HepG2 (cell line): ENCODE results near the gene PLRG1. TPM values are rescaled to one million over a fixed set of nuclear protein-coding genes. Genes with fewer than 3 reads are reported as not detected.

ENCODE experiments used
- CHD4 ChIP-seq: fragments of 200-600 bp; sonication (generic); IDR thresholded peaks from 2 replicates; pipeline ENCODE4 v1.7.0; 2017; ENCODE audit warnings: mild to moderate bottlenecking, low read length, borderline replicate concordance
- HES4 ChIP-seq: sonication (generic); formaldehyde crosslinking; IDR thresholded peaks from 2 replicates; pipeline ENCODE4 v1.9.0; 2021; ENCODE audit warnings: mild to moderate bottlenecking, missing genetic modification reagents, borderline replicate concordance
- HNF4G ChIP-seq, 2 experiments: sonication (generic) in 1 of 2; formaldehyde crosslinking in 1 of 2; IDR thresholded peaks; 2 replicates each; pipeline versions ENCODE4 v1.4.0 to v1.6.1; 2011 to 2020; ENCODE audit warnings: borderline replicate concordance in 2 of 2, low read depth in 2 of 2, mild to moderate bottlenecking in 2 of 2, low read length in 1 of 2, missing genetic modification reagents in 1 of 2, moderate library complexity in 1 of 2
- RXRA ChIP-seq: sonication (generic); formaldehyde crosslinking; IDR thresholded peaks from 2 replicates; pipeline ENCODE4 v1.5.1; 2020; ENCODE audit warnings: missing genetic modification reagents
- SMAD9 ChIP-seq: sonication (generic); formaldehyde crosslinking; IDR thresholded peaks from 2 replicates; pipeline ENCODE4 v1.5.1; 2020; ENCODE audit warnings: mild to moderate bottlenecking, missing genetic modification reagents
- ZC3H4 ChIP-seq: sonication (generic); formaldehyde crosslinking; IDR thresholded peaks from 2 replicates; pipeline ENCODE4 v1.4.0; 2020; ENCODE audit warnings: missing genetic modification reagents, borderline replicate concordance
- ZNF124 ChIP-seq: sonication (generic); formaldehyde crosslinking; IDR thresholded peaks from 2 replicates; pipeline ENCODE4 v1.4.0; 2020; ENCODE audit warnings: missing genetic modification reagents
- ZNF263 ChIP-seq: sonication (generic); formaldehyde crosslinking; IDR thresholded peaks from 2 replicates; pipeline ENCODE4 v1.4.0; 2020; ENCODE audit warnings: missing genetic modification reagents
- ZNF550 ChIP-seq: sonication (generic); formaldehyde crosslinking; IDR thresholded peaks from 2 replicates; pipeline ENCODE4 v1.4.0; 2020; ENCODE audit warnings: mild to moderate bottlenecking, missing genetic modification reagents, borderline replicate concordance
- ZNF841 ChIP-seq: sonication (generic); formaldehyde crosslinking; IDR thresholded peaks from 2 replicates; pipeline ENCODE4 v1.8.1; 2023; ENCODE audit warnings: missing genetic modification reagents, borderline replicate concordance
- polyA plus RNA-seq, 8 experiments: library from polyadenylated mRNA; depleted of rRNA in 3 of 8; stranded (reverse) in 7 of 8; unstranded in 1 of 8; fragments of >200 nt; fragmentation: Illumina TruSeq in 4 of 8; extraction: Trizol in 4 of 8; gene quantifications; 2 replicates each; pipeline versions ENCODE4 v1.2.1 to v1.2.3, GENCODE V29; 2011 to 2016; ENCODE audit warnings: low read depth in 4 of 8, missing spikeins in 1 of 8, mixed read lengths in 1 of 8; ENCODE audit not compliant: insufficient read depth in 1 of 8
- total RNA-seq, 5 experiments: library from RNA; depleted of rRNA; stranded (reverse); fragments of >200 nt; fragmentation: Illumina TruSeq; extraction: Trizol; gene quantifications; 2 replicates each; pipeline ENCODE4 v1.2.3, GENCODE V29; 2016; ENCODE audit warnings: low read depth in 1 of 5
- TF ChIP-seq, protein P1 (sequence below), 2 experiments: fragments of 450-650 bp in 1 of 2; sonication (generic) in 1 of 2; formaldehyde crosslinking in 1 of 2; IDR thresholded peaks; 2 replicates each; pipeline versions ENCODE4 v1.6.1 to v1.8.0; 2016 to 2022; ENCODE audit warnings: antibody characterized with exemption in 1 of 2, mild to moderate bottlenecking in 1 of 2, missing genetic modification reagents in 1 of 2
- TF ChIP-seq, protein P2 (sequence below): sonication (generic); formaldehyde crosslinking; IDR thresholded peaks from 2 replicates; pipeline ENCODE4 v1.5.0; 2020; ENCODE audit warnings: missing genetic modification reagents
- TF ChIP-seq, protein P3 (sequence below): sonication (generic); formaldehyde crosslinking; IDR thresholded peaks from 2 replicates; pipeline ENCODE4 v1.4.0; 2020; ENCODE audit warnings: missing genetic modification reagents, borderline replicate concordance

Gene PLRG1
- total and polyA plus RNA-seq, 2 of the 13 experiments (the other 11 are each of a cell fraction or from before 2014, with no cell fraction given) = 77.3 to 110 TPM

DNA sequence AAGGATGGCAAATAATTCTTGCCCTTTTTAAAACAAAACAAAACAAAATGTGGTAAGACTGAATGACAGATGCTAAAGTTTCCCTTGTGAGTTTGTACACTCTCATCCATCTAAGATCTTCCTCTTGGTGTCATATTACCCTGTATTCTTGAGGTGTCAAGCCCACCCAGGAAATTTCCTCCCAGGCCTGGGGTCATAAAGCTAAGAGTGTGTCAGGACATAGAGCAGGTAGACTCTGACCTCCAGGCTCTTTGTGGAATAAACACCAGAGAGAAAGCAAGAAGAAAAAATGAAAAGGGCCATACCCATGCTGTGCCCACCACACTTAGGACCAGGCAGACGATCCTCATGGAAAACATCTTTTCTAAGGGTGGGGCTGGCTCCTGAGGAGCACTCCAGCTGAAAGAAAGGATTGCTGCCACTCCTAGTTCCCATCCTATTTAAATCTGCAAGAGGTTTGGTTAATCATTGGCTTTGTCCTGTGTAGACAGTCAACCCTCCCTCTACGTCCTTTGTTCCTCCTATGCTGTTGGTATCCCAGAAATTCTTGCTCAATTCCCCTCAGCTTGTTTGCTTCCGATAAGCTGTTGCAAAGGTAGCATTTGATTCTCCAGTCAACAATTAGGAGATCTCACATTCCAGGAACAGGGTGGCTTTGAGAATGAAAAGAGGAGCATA lies 40.3 kb upstream of the PLRG1 start, which contains the start of gene FGA (continued):
- TF ChIP-seq, protein P1, sequence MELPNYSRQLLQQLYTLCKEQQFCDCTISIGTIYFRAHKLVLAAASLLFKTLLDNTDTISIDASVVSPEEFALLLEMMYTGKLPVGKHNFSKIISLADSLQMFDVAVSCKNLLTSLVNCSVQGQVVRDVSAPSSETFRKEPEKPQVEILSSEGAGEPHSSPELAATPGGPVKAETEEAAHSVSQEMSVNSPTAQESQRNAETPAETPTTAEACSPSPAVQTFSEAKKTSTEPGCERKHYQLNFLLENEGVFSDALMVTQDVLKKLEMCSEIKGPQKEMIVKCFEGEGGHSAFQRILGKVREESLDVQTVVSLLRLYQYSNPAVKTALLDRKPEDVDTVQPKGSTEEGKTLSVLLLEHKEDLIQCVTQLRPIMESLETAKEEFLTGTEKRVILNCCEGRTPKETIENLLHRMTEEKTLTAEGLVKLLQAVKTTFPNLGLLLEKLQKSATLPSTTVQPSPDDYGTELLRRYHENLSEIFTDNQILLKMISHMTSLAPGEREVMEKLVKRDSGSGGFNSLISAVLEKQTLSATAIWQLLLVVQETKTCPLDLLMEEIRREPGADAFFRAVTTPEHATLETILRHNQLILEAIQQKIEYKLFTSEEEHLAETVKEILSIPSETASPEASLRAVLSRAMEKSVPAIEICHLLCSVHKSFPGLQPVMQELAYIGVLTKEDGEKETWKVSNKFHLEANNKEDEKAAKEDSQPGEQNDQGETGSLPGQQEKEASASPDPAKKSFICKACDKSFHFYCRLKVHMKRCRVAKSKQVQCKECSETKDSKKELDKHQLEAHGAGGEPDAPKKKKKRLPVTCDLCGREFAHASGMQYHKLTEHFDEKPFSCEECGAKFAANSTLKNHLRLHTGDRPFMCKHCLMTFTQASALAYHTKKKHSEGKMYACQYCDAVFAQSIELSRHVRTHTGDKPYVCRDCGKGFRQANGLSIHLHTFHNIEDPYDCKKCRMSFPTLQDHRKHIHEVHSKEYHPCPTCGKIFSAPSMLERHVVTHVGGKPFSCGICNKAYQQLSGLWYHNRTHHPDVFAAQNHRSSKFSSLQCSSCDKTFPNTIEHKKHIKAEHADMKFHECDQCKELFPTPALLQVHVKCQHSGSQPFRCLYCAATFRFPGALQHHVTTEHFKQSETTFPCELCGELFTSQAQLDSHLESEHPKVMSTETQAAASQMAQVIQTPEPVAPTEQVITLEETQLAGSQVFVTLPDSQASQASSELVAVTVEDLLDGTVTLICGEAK (IDR thresholded peaks at IDR 0.05) = no peak
- TF ChIP-seq, protein P1 (CRISPR knock-in tag; IDR thresholded peaks at IDR 0.05) = no peak; the same call in 1 of the 2 replicates
- TF ChIP-seq ZNF263 (CRISPR knock-in tag) (peak; percentile 93), ZNF550 (CRISPR knock-in tag) (no peak), HNF4G (IDR thresholded peaks at IDR 0.05; ENCODE audit: borderline replicate concordance, low read depth, low read length) (peak; percentile 79), HNF4G (CRISPR knock-in tag; IDR thresholded peaks at IDR 0.05; ENCODE audit: borderline replicate concordance, low read depth) (0 out of 2 replicates have a peak, but pooled peaks have one; percentile 51), SMAD9 (CRISPR knock-in tag) (no peak), ZC3H4 (CRISPR knock-in tag) (peak; percentile 50; the same call in 1 of the 2 replicates), CHD4 (peak; percentile 61; the same call in 1 of the 2 replicates), HES4 (CRISPR knock-in tag) (no peak), ZNF841 (peak; percentile 78; the same call in 1 of the 2 replicates), ZNF124 (CRISPR knock-in tag) (no peak), RXRA (CRISPR knock-in tag) (peak; percentile 92; the same call in 1 of the 2 replicates)
- TF ChIP-seq, protein P2, sequence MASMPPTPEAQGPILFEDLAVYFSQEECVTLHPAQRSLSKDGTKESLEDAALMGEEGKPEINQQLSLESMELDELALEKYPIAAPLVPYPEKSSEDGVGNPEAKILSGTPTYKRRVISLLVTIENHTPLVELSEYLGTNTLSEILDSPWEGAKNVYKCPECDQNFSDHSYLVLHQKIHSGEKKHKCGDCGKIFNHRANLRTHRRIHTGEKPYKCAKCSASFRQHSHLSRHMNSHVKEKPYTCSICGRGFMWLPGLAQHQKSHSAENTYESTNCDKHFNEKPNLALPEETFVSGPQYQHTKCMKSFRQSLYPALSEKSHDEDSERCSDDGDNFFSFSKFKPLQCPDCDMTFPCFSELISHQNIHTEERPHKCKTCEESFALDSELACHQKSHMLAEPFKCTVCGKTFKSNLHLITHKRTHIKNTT = no peak
- TF ChIP-seq, protein P3, sequence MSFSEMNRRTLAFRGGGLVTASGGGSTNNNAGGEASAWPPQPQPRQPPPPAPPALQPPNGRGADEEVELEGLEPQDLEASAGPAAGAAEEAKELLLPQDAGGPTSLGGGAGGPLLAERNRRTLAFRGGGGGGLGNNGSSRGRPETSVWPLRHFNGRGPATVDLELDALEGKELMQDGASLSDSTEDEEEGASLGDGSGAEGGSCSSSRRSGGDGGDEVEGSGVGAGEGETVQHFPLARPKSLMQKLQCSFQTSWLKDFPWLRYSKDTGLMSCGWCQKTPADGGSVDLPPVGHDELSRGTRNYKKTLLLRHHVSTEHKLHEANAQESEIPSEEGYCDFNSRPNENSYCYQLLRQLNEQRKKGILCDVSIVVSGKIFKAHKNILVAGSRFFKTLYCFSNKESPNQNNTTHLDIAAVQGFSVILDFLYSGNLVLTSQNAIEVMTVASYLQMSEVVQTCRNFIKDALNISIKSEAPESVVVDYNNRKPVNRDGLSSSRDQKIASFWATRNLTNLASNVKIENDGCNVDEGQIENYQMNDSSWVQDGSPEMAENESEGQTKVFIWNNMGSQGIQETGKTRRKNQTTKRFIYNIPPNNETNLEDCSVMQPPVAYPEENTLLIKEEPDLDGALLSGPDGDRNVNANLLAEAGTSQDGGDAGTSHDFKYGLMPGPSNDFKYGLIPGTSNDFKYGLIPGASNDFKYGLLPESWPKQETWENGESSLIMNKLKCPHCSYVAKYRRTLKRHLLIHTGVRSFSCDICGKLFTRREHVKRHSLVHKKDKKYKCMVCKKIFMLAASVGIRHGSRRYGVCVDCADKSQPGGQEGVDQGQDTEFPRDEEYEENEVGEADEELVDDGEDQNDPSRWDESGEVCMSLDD (CRISPR knock-in tag) = no peak
